Activated CD8-positive, alpha-beta T cell treated with anti-CD3 and anti-CD28 coated beads for 36 hours (primary cell): Measurements from ENCODE around the gene METAP1. TPM values are rescaled to one million over a fixed set of nuclear protein-coding genes. Genes with fewer than 3 reads are reported as not detected.
"Not testable (repeated sequence)": the region's sequence is repeated elsewhere in the genome, so short reads cannot be mapped to it uniquely, and the experiment has no call there.

Experiments
- ATAC-seq: fragments of 200-7000 bp; cut with Tn5 transposase; one replicate; pipeline ENCODE4 v1.10.0; 2021; ENCODE audit warnings: mild to moderate bottlenecking, moderate library complexity
- CTCF ChIA-PET: fragments of 350-600 bp; sonication (Branson Sonifier 250); formaldehyde crosslinking; loops from one replicate; lab custom pipeline; 2021; ENCODE audit warnings: antibody characterized with exemption; lab: Charles Lee
- POLR2A ChIA-PET: fragments of 350-600 bp; sonication (Branson Sonifier 250); formaldehyde crosslinking; loops from one replicate; lab custom pipeline; 2021; ENCODE audit warnings: antibody characterized with exemption; lab: Charles Lee
- DNase-seq: peaks from one replicate; pipeline ENCODE4 v3.0.0-alpha.2; 2020
- H3K27ac Mint-ChIP-seq: one replicate; pipeline ENCODE4 v1.8.0; 2021; ENCODE audit warnings: mild to moderate bottlenecking, mixed read lengths
- H3K27me3 Mint-ChIP-seq: one replicate; pipeline ENCODE4 v1.8.0; 2021; ENCODE audit warnings: mixed read lengths
- H3K36me3 Mint-ChIP-seq: one replicate; pipeline ENCODE4 v1.8.0; 2021; ENCODE audit warnings: low read depth, mixed read lengths
- H3K4me1 Mint-ChIP-seq: one replicate; pipeline ENCODE4 v1.8.0; 2021; ENCODE audit warnings: low read depth, mixed read lengths
- H3K4me3 Mint-ChIP-seq: one replicate; pipeline ENCODE4 v1.8.0; 2021; ENCODE audit warnings: mild to moderate bottlenecking, moderate library complexity, mixed read lengths
- H3K9me3 Mint-ChIP-seq: one replicate; pipeline ENCODE4 v1.8.0; 2021; ENCODE audit warnings: mixed read lengths
- CTCF ChIP-seq: fragments of 200-600 bp; IDR thresholded peaks from one replicate; pipeline ENCODE4 v1.8.0; 2022; ENCODE audit warnings: antibody characterized with exemption, mild to moderate bottlenecking
- intact Hi-C: fragments of 100-400 bp; cut with micrococcal nuclease; formaldehyde crosslinking; loops from one replicate; pipeline ENCODE4 v1.10.0; 2022
- total RNA-seq, 2 experiments: library from RNA; stranded (reverse); gene quantifications; one replicate each; pipeline ENCODE4 v1.2.3, GENCODE V29; 2021

METAP1 gene
- total RNA-seq, 2 experiments from 2014 or later: 67.1 to 70.4 TPM

- ATAC-seq (no peak), DNase-seq (no peak)
- POLR2A ChIA-PET: interaction anchor here (0.6 to 2.4 kb wide), 5 partner anchors 9 to 150 kb away, joined by 3 to 11 read pairs (median 4); partner anchors contain the start of genes ADH5 and EIF4E
- CTCF ChIA-PET: interaction anchor here (1.6 kb wide), 1 partner anchor 84 kb away, joined by 4 read pairs; the partner anchor contains the start of gene METAP1
- Mint-ChIP-seq H3K27me3 (no peaks in the 10 kb centered on the region), H3K4me1 (peaks cover 3% of the 10 kb centered on the region), H3K4me3 (no peak overlapping the region), H3K27ac (peak overlapping the region; percentile 4), H3K36me3 (peaks cover 39% of the 10 kb centered on the region), H3K9me3 (no peaks in the 10 kb centered on the region)
- intact Hi-C loops: no loop called here
- TF ChIP-seq CTCF: no peak
Measured at GRCh38 chr4:99078931-99079624, 83.6 kb downstream of the METAP1 start.

GRCh38 chr4:99079625-99080295 lies 84.2 kb downstream of the METAP1 start:
- Mint-ChIP-seq H3K9me3 (no peaks in the 10 kb centered on the region), H3K4me3 (no peak overlapping the region), H3K27ac (no peak overlapping the region), H3K4me1 (peaks cover 3% of the 10 kb centered on the region), H3K36me3 (peaks cover 37% of the 10 kb centered on the region), H3K27me3 (no peaks in the 10 kb centered on the region)
- no peak for ATAC-seq
- CTCF ChIA-PET: no interaction called here
- intact Hi-C loops: no loop called here
- TF ChIP-seq CTCF: no peak
- POLR2A ChIA-PET: interaction anchor here (0.6 to 2.4 kb wide), 3 partner anchors 9 to 23 kb away, joined by 4 to 11 read pairs (median 6); partner anchors contain the start of gene ADH5
- DNase-seq: no peak

- DNase-seq, H3K4me1 Mint-ChIP-seq, ATAC-seq, POLR2A ChIA-PET, H3K9me3 Mint-ChIP-seq, H3K27me3 Mint-ChIP-seq, H3K4me3 Mint-ChIP-seq, intact Hi-C loops: not testable (repeated sequence)
- Mint-ChIP-seq H3K36me3 (peaks cover 33% of the 10 kb centered on the region), H3K27ac (peak overlapping the region; percentile 26)
- CTCF ChIA-PET: interaction anchor here (0.6 kb wide), 1 partner anchor 20 kb away, joined by 3 read pairs; no protein-coding TSS in a partner anchor
Measured at GRCh38 chr4:99080869-99081268, 85.3 kb downstream of the METAP1 start.

- intact Hi-C loops: no loop called here
- no peak for ATAC-seq
- peaks cover 33% of the 10 kb centered on the region for H3K36me3 Mint-ChIP-seq
- H3K9me3 Mint-ChIP-seq: no peaks in the 10 kb centered on the region
- no peaks in the 10 kb centered on the region for H3K27me3 Mint-ChIP-seq
- H3K4me1 Mint-ChIP-seq: peaks cover 6% of the 10 kb centered on the region
- ChIA-PET CTCF (interaction anchor here (1.4 kb wide), 1 partner anchor 26 kb away, joined by 5 read pairs; no protein-coding TSS in a partner anchor), POLR2A (no interaction called here)
- TF ChIP-seq CTCF: no peak
- H3K27ac Mint-ChIP-seq: no peak overlapping the region
- no peak overlapping the region for H3K4me3 Mint-ChIP-seq
- DNase-seq: no peak
Measured at GRCh38 chr4:99082192-99082591, 86.7 kb downstream of the METAP1 start.

- Mint-ChIP-seq H3K27ac (peak overlapping the region; percentile 13), H3K4me3 (no peak overlapping the region), H3K27me3 (no peaks in the 10 kb centered on the region), H3K9me3 (no peaks in the 10 kb centered on the region), H3K4me1 (peaks cover 13% of the 10 kb centered on the region), H3K36me3 (peaks cover 26% of the 10 kb centered on the region)
- TF ChIP-seq CTCF: no peak
- intact Hi-C loops: no loop called here
- no peak for DNase-seq
- CTCF ChIA-PET: interaction anchor here (2.5 kb wide), 1 partner anchor 90 kb away, joined by 7 read pairs; the partner anchor contains the start of gene METAP1
- POLR2A ChIA-PET: no interaction called here
- no peak for ATAC-seq
Measured at GRCh38 chr4:99084595-99084994, 89.1 kb downstream of the METAP1 start.
